Peyer's patch (tissue), 4 donors: ENCODE data around the gene PLEKHA7. TPM values are rescaled to one million over a fixed set of nuclear protein-coding genes. Genes with fewer than 3 reads are reported as not detected.

Experiments
- DNase-seq, 3 donors: peaks; one replicate each; pipeline ENCODE4 v3.0.0-alpha.2; 2017 to 2019
- H3K27ac ChIP-seq, 4 donors: fragments of 200-600 bp; sonication (generic); one replicate each; pipeline ENCODE4 v1.5.1; 2016 to 2019
- H3K27me3 ChIP-seq, 2 donors: fragments of 200-600 bp; sonication (generic); one replicate each; pipeline ENCODE4 v1.5.1; 2019
- H3K36me3 ChIP-seq, 3 donors: fragments of 200-600 bp; sonication (generic); one replicate each; pipeline ENCODE4 v1.5.1; 2016 to 2019
- H3K4me1 ChIP-seq, 4 donors: fragments of 200-600 bp; sonication (generic); one replicate each; pipeline ENCODE4 v1.5.1; 2016 to 2019
- H3K4me3 ChIP-seq, 4 donors: fragments of 200-600 bp; sonication (generic); 1 replicate in 3 of 4; 2 replicates in 1 of 4; pipeline ENCODE4 v1.5.1; 2016 to 2019; ENCODE audit warnings: mild to moderate bottlenecking in 1 of 4
- H3K9me3 ChIP-seq, 4 donors: fragments of 200-600 bp; sonication (generic); one replicate each; pipeline ENCODE4 v1.5.1; 2016 to 2019; ENCODE audit warnings: mild to moderate bottlenecking in 1 of 4
- POLR2A ChIP-seq, 2 donors: fragments of 450-650 bp; IDR thresholded peaks; one replicate each; pipeline ENCODE4 v1.5.1; 2017; ENCODE audit warnings: antibody characterized with exemption in 2 of 2, mild to moderate bottlenecking in 2 of 2, moderate library complexity in 2 of 2
- total RNA-seq, 4 donors: library from RNA; depleted of rRNA; stranded (reverse); fragments of >200 nt; gene quantifications; one replicate each; pipeline ENCODE4 v1.1.0, GENCODE V29; 2016
- TF ChIP-seq, protein P1 (sequence below), 6 experiments: fragments of 450-650 bp in 4 of 6; fragments of 200-600 bp in 2 of 6; sonication (generic) in 1 of 6; IDR thresholded peaks; one replicate each; pipeline ENCODE4 v1.5.1; 2017 to 2019; ENCODE audit warnings: antibody characterized with exemption in 6 of 6, mild to moderate bottlenecking in 3 of 6, moderate library complexity in 1 of 6

PLEKHA7 gene
- total RNA-seq, 4 donors from 2014 or later = 129 to 211 (median 176) TPM

DNA sequence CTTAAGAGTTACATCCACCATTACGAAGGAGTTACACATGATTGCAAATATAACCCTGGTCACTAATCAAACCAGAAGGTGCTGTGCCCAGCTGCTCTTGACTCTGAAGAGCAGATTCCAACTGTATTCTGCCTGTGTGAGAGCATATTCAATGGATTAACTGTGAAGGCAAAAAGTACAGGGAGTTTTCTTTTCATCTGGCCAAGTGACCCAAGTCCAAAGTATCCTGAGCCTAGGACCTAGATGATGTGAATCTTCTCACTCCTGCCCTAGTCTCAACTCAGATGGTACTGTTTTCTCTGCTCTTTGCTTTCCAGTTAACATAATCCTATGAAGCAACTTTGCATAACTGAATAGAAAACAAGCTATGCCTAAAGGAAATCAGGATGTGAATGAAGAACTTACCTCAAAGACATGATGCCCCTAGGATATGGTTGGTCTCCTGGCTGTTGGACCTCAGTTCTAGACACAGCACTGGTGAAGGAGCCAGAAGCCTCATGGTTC lies 169.9 kb downstream of the PLEKHA7 start:
- H3K36me3 ChIP-seq = peaks cover 0 to 41% (median 0%) of the 10 kb centered on the region in 3 donors

DNA sequence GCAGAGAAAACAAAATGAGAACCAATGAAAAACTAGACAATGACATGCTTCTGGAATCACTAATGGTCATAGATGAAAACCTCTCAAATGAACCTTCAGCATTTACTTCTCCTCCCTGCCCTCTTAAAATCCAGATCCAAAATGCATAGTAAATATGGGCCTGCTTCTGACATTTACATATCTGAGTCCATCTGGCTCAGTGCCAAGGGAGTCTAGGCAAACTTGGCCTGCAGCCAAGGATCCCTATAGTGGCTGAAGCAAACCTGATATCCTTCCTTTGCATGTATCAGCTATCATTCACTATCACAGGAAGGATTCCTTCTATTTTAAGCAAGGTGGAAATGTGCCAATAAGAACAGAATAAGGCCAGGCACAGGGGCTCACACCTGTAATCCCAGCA lies 170.9 kb downstream of the PLEKHA7 start:
- H3K27ac ChIP-seq = peak overlapping the region in 1 of 4 donors; percentile 39
- DNase-seq = peak in 1 of 3 donors; percentile 50
- TF ChIP-seq POLR2A (IDR thresholded peaks at IDR 0.05) = no peak
- TF ChIP-seq, protein P1, sequence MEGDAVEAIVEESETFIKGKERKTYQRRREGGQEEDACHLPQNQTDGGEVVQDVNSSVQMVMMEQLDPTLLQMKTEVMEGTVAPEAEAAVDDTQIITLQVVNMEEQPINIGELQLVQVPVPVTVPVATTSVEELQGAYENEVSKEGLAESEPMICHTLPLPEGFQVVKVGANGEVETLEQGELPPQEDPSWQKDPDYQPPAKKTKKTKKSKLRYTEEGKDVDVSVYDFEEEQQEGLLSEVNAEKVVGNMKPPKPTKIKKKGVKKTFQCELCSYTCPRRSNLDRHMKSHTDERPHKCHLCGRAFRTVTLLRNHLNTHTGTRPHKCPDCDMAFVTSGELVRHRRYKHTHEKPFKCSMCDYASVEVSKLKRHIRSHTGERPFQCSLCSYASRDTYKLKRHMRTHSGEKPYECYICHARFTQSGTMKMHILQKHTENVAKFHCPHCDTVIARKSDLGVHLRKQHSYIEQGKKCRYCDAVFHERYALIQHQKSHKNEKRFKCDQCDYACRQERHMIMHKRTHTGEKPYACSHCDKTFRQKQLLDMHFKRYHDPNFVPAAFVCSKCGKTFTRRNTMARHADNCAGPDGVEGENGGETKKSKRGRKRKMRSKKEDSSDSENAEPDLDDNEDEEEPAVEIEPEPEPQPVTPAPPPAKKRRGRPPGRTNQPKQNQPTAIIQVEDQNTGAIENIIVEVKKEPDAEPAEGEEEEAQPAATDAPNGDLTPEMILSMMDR (IDR thresholded peaks at IDR 0.05) = no peak
- H3K4me3 ChIP-seq = no peak overlapping the region
- peaks cover 0 to 36% (median 0%) of the 10 kb centered on the region in 3 donors for H3K36me3 ChIP-seq
- H3K27me3 ChIP-seq = no peaks in the 10 kb centered on the region
- H3K9me3 ChIP-seq = no peaks in the 10 kb centered on the region
- peaks cover 0 to 7% (median 0%) of the 10 kb centered on the region in 4 donors for H3K4me1 ChIP-seq

More for the DNA sequence above, 169.9 kb downstream of the PLEKHA7 start:
- TF ChIP-seq, protein P1 (IDR thresholded peaks at IDR 0.05) = no peak
- TF ChIP-seq POLR2A (IDR thresholded peaks at IDR 0.05) = no peak
- H3K9me3 ChIP-seq = no peaks in the 10 kb centered on the region
- H3K4me1 ChIP-seq = peaks cover 0 to 7% (median 0%) of the 10 kb centered on the region in 4 donors
- no peak overlapping the region for H3K4me3 ChIP-seq
- H3K27ac ChIP-seq = peak overlapping the region in 1 of 4 donors; percentile 57
- DNase-seq = no peak
- H3K27me3 ChIP-seq = no peaks in the 10 kb centered on the region

DNA sequence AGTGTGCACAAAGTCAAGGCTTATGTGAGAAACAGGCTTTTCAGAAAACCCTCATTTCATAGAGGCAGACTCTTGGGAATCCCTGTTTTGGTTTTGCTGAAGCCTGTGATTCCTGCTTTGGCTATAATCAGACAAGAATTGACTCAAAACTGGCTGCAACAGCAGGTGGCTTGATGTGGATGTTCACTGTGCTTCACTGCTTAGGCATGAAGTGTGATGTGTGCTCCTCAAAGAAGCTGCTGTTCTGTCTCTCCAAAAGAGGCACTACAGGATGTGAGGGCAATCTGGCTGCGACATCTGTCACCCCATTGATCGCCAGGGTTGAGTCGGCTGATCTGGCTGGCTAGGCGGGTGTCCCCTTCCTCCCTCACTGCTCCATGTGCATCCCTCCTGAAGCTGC lies 172.2 kb downstream of the PLEKHA7 start:
- Histone ChIP-seq H3K4me1 (peaks cover 0 to 7% (median 0%) of the 10 kb centered on the region in 4 donors), H3K4me3 (no peak overlapping the region), H3K9me3 (no peaks in the 10 kb centered on the region), H3K36me3 (peaks cover 0 to 41% (median 0%) of the 10 kb centered on the region in 3 donors), H3K27ac (no peak overlapping the region), H3K27me3 (no peaks in the 10 kb centered on the region)
- TF ChIP-seq POLR2A (IDR thresholded peaks at IDR 0.05) = no peak
- TF ChIP-seq, protein P1 (IDR thresholded peaks at IDR 0.05) = no peak
- no peak for DNase-seq

DNA sequence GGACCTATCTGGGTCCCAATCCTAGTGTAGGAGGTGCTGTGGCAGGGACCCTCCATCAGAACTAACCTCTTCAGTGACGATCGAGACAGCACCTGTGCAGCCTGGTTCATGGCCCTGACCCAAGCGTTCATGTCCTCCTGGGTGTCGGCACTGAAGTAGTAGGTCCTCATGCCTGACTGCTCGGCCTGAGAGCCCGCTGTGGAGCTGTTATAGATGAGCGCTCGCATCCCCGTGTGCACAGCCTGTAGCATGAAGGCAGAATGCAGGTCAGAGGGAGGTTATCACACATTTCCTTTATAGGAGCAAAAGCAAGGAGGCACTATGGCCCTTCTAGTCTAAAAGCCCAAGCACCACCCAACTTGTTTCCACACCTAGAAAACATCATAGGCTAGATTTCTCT lies 172.7 kb downstream of the PLEKHA7 start:
- Histone ChIP-seq H3K27me3 (no peaks in the 10 kb centered on the region), H3K27ac (no peak overlapping the region), H3K4me1 (peaks cover 0 to 7% (median 0%) of the 10 kb centered on the region in 4 donors), H3K4me3 (no peak overlapping the region), H3K9me3 (no peaks in the 10 kb centered on the region), H3K36me3 (peaks cover 0 to 41% (median 0%) of the 10 kb centered on the region in 3 donors)
- no peak for DNase-seq
- no peak for TF ChIP-seq POLR2A (IDR thresholded peaks at IDR 0.05)
- TF ChIP-seq, protein P1 (IDR thresholded peaks at IDR 0.05) = no peak

DNA sequence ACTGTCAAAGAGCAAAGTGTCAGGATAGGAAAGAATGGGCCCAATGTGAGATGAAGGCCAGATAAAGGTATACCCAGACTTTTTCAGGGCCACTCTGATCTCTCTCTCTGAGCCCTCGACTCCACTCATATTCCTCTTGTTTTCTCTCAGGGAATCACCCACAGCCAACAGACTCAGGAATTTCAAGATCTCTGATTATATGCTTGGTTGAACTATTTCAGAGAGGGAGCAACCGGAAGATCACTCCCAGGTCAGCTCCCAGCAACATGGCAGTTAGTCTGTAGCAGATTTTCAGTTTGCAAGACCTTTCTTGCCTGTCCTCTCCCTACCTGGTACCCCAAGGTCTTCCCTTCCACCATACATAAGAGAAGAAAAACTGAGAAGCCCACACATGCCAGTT lies 173.3 kb downstream of the PLEKHA7 start:
- Histone ChIP-seq H3K36me3 (peaks cover 0 to 44% (median 0%) of the 10 kb centered on the region in 3 donors), H3K27me3 (no peaks in the 10 kb centered on the region), H3K4me1 (peaks cover 0 to 7% (median 0%) of the 10 kb centered on the region in 4 donors), H3K9me3 (no peaks in the 10 kb centered on the region), H3K4me3 (no peak overlapping the region), H3K27ac (no peak overlapping the region)
- DNase-seq = no peak
- TF ChIP-seq, protein P1 (IDR thresholded peaks at IDR 0.05) = no peak
- TF ChIP-seq POLR2A (IDR thresholded peaks at IDR 0.05) = no peak
